CD4-positive, alpha-beta T cell treated with Interferon alpha-2 for 1 hour (primary cell): ENCODE measurements around the gene TNFRSF9.

ENCODE experiments used
- DNase-seq, 2 donors: peaks; one replicate each; pipeline ENCODE4 v3.0.0-alpha.2; 2020 to 2022

Gene TNFRSF9

DNA sequence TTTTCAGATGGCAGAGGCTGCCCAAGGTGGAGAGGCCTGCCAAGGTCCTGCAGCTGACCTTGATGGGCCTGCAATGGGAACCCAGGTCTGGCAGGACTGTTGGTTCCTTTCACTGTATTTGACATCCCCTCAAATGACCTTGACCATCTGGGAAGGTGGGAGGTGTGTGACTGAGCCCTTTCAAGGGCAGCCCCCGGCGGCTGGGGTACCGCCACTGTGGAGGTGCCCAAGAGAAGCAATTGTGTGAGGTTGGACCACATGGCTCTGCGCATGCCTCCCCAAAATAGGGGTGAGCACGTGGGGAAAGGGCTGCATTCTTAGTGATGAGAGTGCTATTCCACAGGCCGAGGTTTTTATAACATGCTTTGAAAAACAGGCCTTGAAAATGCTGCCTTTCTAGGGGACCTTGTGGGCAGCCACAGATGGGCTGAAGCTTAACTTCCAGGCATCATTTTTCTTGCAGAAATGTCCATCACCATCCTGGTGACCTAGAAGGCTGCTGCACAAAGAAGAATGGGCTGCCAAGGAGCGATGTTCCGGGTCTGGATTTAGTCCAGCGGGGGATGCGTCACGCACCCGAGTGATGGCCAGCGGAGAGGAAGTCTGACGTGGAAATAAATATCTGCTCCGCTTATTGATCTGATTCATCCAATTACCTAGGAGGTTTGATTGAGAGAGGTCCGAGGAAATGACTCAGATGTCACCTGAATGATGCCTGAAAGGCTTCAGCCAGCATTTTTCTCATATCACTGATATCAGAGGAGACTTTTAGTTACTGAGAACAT lies 71.3 kb downstream of the TNFRSF9 start:
- no peak for DNase-seq

DNA sequence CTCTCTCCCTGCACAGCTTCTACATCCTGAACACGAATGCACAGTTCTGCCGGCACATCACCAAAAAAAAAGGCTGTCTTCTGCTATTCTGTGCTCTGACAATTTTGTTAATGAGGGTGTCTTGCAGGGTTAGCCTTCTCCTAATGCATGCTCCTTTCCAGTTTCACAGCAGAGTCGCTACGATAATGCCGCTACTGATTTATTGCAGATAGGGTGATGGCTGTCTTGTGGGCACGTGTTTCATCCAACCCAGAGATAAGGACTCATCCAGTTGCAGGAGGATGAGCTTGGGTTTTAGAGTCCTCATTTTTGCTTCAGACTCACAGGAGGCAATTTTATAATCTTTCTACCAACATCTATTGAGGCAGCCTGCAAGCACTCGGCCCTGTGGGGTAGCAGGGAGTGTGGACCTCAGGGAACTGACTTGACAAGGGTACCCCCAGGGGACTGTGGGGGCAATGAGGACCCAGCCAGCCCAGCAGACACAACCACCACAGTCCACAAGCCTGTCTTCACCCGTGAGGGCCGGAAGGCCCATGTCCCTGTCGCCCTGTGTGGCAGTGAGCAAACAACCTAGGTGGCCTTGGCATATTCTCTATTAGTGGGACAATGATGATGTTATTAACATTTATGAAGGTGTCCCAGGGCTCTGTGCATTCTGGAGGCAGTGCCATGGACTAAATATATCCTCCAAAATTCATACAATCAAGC lies 72.4 kb downstream of the TNFRSF9 start:
- DNase-seq, result no peak

DNA sequence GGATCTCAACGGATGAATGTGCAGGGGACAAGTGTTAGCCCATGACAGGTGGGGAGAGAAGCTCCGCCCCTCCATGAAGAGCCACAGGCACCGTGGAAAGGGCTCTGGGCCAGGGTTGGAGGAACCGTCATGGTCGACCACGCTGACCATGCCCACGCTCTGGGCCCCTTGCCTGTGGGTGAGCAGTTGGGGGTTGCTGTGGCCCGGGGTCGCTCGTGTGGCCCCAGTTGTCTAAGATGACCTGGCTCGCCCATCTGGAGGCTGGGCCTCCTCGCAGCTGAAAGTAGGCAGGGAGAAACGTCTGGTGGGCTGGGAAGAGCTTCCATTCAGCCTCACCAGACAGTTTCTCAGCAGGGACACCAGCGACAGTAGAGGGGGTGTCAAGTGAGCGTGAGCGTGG lies 74.7 kb downstream of the TNFRSF9 start:
- no peak for DNase-seq
